ENCODE measurements around the gene NCK2. TPM values are rescaled to one million over a fixed set of nuclear protein-coding genes. Genes with fewer than 3 reads are reported as not detected.
A peak's percentile ranks its signal among the peaks of the same experiment; 100 is the strongest.
"Not testable (repeated sequence)": the region's sequence is repeated elsewhere in the genome, so short reads cannot be mapped to it uniquely, and the experiment has no call there.

NCK2 gene
- total RNA-seq, 2 donors from 2014 or later, result 31.7 to 39.3 TPM

- H3K4me1 ChIP-seq, result peaks cover 0 to 30% of the 10 kb centered on the region in 2 donors
- no peak for DNase-seq (ENCODE audit: low spot score)
These were observed 24.8 kb downstream of the NCK2 start for GRCh38 chr2:105769504-105769903.

GRCh38 chr2:105770149-105770548 lies 25.4 kb downstream of the NCK2 start:
- Histone ChIP-seq H3K4me3 (no peak overlapping the region), H3K4me1 (peaks cover 0 to 31% of the 10 kb centered on the region in 2 donors), H3K36me3 (no peaks in the 10 kb centered on the region), H3K9me3 (no peaks in the 10 kb centered on the region), H3K27me3 (no peaks in the 10 kb centered on the region), H3K27ac (no peak overlapping the region)
- DNase-seq (ENCODE audit: low spot score), result no peak
- TF ChIP-seq CTCF (IDR thresholded peaks at IDR 0.05), result no peak

More at GRCh38 chr2:105769504-105769903, 24.8 kb downstream of the NCK2 start:
- no peaks in the 10 kb centered on the region for H3K9me3 ChIP-seq
- no peaks in the 10 kb centered on the region for H3K27me3 ChIP-seq
- no peaks in the 10 kb centered on the region for H3K36me3 ChIP-seq
- no peak overlapping the region for H3K4me3 ChIP-seq
- no peak for TF ChIP-seq CTCF (IDR thresholded peaks at IDR 0.05)
- no peak overlapping the region for H3K27ac ChIP-seq

- not testable (repeated sequence) for H3K36me3 ChIP-seq; H3K27me3 ChIP-seq; H3K4me3 ChIP-seq; H3K9me3 ChIP-seq; DNase-seq (ENCODE audit: low spot score)
- H3K4me1 ChIP-seq, result peaks cover 0 to 42% of the 10 kb centered on the region in 2 donors
- peak overlapping the region; percentile 34 to 40 for H3K27ac ChIP-seq
These were observed 26.6 kb downstream of the NCK2 start for GRCh38 chr2:105771291-105771690.

- DNase-seq (ENCODE audit: low spot score), result no peak
- Histone ChIP-seq H3K4me3 (no peak overlapping the region), H3K9me3 (no peaks in the 10 kb centered on the region), H3K4me1 (peaks cover 0 to 48% of the 10 kb centered on the region in 2 donors), H3K36me3 (no peaks in the 10 kb centered on the region), H3K27ac (peak overlapping the region; percentile 34 to 40), H3K27me3 (no peaks in the 10 kb centered on the region)
- TF ChIP-seq CTCF (IDR thresholded peaks at IDR 0.05), result no peak
These were observed 27.1 kb downstream of the NCK2 start for GRCh38 chr2:105771836-105772235.

- DNase-seq (ENCODE audit: low spot score), result no peak
- Histone ChIP-seq H3K27me3 (no peaks in the 10 kb centered on the region), H3K36me3 (no peaks in the 10 kb centered on the region), H3K4me1 (peaks cover 0 to 53% of the 10 kb centered on the region in 2 donors), H3K4me3 (no peak overlapping the region), H3K27ac (peak overlapping the region; percentile 34 to 40), H3K9me3 (no peaks in the 10 kb centered on the region)
- TF ChIP-seq CTCF (IDR thresholded peaks at IDR 0.05), result no peak
These were observed 27.6 kb downstream of the NCK2 start for GRCh38 chr2:105772362-105772761.

- Histone ChIP-seq H3K4me1 (peaks cover 0 to 59% of the 10 kb centered on the region in 2 donors), H3K4me3 (no peak overlapping the region), H3K27me3 (no peaks in the 10 kb centered on the region), H3K27ac (no peak overlapping the region), H3K36me3 (no peaks in the 10 kb centered on the region), H3K9me3 (no peaks in the 10 kb centered on the region)
- TF ChIP-seq CTCF (IDR thresholded peaks at IDR 0.05), result no peak
- DNase-seq (ENCODE audit: low spot score), result no peak
These were observed 28.9 kb downstream of the NCK2 start for GRCh38 chr2:105773568-105773967.
